K562 (cell line): ENCODE results near the gene NFATC4.
"Not testable (repeated sequence)": the region's sequence is repeated elsewhere in the genome, so short reads cannot be mapped to it uniquely, and the experiment has no call there.

Source experiments
- CBFA2T2 ChIP-seq: fragments of 450-650 bp; conservative IDR thresholded peaks from 2 replicates; pipeline ENCODE4 v1.6.1; 2017; ENCODE audit warnings: mild to moderate bottlenecking
- KDM4B ChIP-seq, 2 experiments: fragments of 450-650 bp in 1 of 2; sonication (generic) in 1 of 2; IDR thresholded peaks; 2 replicates each; pipeline ENCODE4 v1.6.1; 2016 to 2017; ENCODE audit warnings: borderline replicate concordance in 2 of 2, antibody characterized with exemption in 1 of 2, low read depth in 1 of 2, mild to moderate bottlenecking in 1 of 2
- NR1H2 ChIP-seq: sonication (generic); formaldehyde crosslinking; IDR thresholded peaks from 2 replicates; pipeline ENCODE4 v1.4.0; 2020; ENCODE audit warnings: mild to moderate bottlenecking, missing genetic modification reagents
- RAD21 ChIP-seq, 2 experiments: fragments of 250-450 bp in 1 of 2; fragments of 450-650 bp in 1 of 2; sonication (Bioruptor Pico) in 1 of 2; formaldehyde crosslinking in 1 of 2; IDR thresholded peaks in 1 of 2; conservative IDR thresholded peaks in 1 of 2; 2 replicates each; pipeline versions ENCODE4 v1.4.0 to v1.8.0; 2020 to 2022; ENCODE audit warnings: mild to moderate bottlenecking in 2 of 2, moderate library complexity in 1 of 2

- TF ChIP-seq NR1H2 (CRISPR knock-in tag); KDM4B (IDR thresholded peaks at IDR 0.05; ENCODE audit: borderline replicate concordance in 2 of 2, low read depth in 1 of 2); RAD21 (CRISPR knock-in tag; conservative IDR thresholded peaks at IDR 0.05 in 1 of 2, IDR thresholded peaks at IDR 0.05 in 1 of 2); CBFA2T2: not testable (repeated sequence)
These were observed 13.5 kb upstream of the NFATC4 start for GRCh38 chr14:24354482-24354825.
